ENCODE data around the gene SCN11A. TPM values are rescaled to one million over a fixed set of nuclear protein-coding genes. Genes with fewer than 3 reads are reported as not detected.

SCN11A gene
- total RNA-seq = under 0.01 TPM in 1 of 2 replicates, not detected in the other

GRCh38 chr3:39051649-39052561 lies at the start of gene SCN11A, which contains the start of gene WDR48:
Gene SCN11A, minus strand, starts transcription at chr3:39051944. Its CDS starts 101,582 bp downstream, at chr3:38950362.
Gene WDR48, plus strand, starts transcription at chr3:39052016. Its CDS starts 10 bp downstream, at chr3:39052026.
- peak within 1 kb of the TSS; percentile 84 for H3K4me3 ChIP-seq (ENCODE audit: insufficient read depth, low read length)
- DNase-seq (ENCODE audit: insufficient read length, low spot score, missing footprints) = peak; percentile 96
- no peaks in the 10 kb centered on the region for H3K9me3 ChIP-seq (ENCODE audit: low read depth, low read length)
- TF ChIP-seq CTCF (IDR thresholded peaks at IDR 0.05; ENCODE audit: extremely low read depth, low read depth, low read length) = no peak
- no peaks in the 10 kb centered on the region for H3K36me3 ChIP-seq (ENCODE audit: insufficient read depth, low read length)
- no peaks in the 10 kb centered on the region for H3K27me3 ChIP-seq (ENCODE audit: insufficient read depth, low read length)
- no peaks in the 10 kb centered on the region for H4K20me1 ChIP-seq (ENCODE audit: insufficient read depth, low read length)
- H3K4me1 ChIP-seq (ENCODE audit: insufficient read depth, low read length) = peaks cover 21% of the 10 kb centered on the region
- H2AFZ ChIP-seq (ENCODE audit: low read length) = peak within 1 kb of the TSS; percentile 99
- H3K79me2 ChIP-seq (ENCODE audit: insufficient read depth, low read length) = peaks cover 38% of the 10 kb centered on the region
- peak within 1 kb of the TSS; percentile 77 for H3K27ac ChIP-seq (ENCODE audit: low read depth, low read length)
- peak within 1 kb of the TSS; percentile 96 for H3K4me2 ChIP-seq (ENCODE audit: insufficient read depth, low read length)

GRCh38 chr3:39101022-39101689 lies 49.4 kb upstream of the SCN11A start:
- peaks cover 43% of the 10 kb centered on the region for H3K36me3 ChIP-seq (ENCODE audit: insufficient read depth, low read length)
- peaks cover 6% of the 10 kb centered on the region for H3K4me1 ChIP-seq (ENCODE audit: insufficient read depth, low read length)
- peaks cover 55% of the 10 kb centered on the region for H4K20me1 ChIP-seq (ENCODE audit: insufficient read depth, low read length)
- H3K27me3 ChIP-seq (ENCODE audit: insufficient read depth, low read length) = no peaks in the 10 kb centered on the region
- H3K9me3 ChIP-seq (ENCODE audit: low read depth, low read length) = no peaks in the 10 kb centered on the region
- peaks cover 60% of the 10 kb centered on the region for H3K79me2 ChIP-seq (ENCODE audit: insufficient read depth, low read length)
- DNase-seq (ENCODE audit: insufficient read length, low spot score, missing footprints) = peak; percentile 95
- H3K4me3 ChIP-seq (ENCODE audit: insufficient read depth, low read length) = no peak overlapping the region
- no peak overlapping the region for H3K27ac ChIP-seq (ENCODE audit: low read depth, low read length)
- H3K4me2 ChIP-seq (ENCODE audit: insufficient read depth, low read length) = no peak overlapping the region
- H2AFZ ChIP-seq (ENCODE audit: low read length) = no peak overlapping the region
- peak; percentile 75 for TF ChIP-seq CTCF (IDR thresholded peaks at IDR 0.05; ENCODE audit: extremely low read depth, low read depth, low read length)

- no peaks in the 10 kb centered on the region for H3K27me3 ChIP-seq (ENCODE audit: insufficient read depth, low read length)
- peaks cover 50% of the 10 kb centered on the region for H3K36me3 ChIP-seq (ENCODE audit: insufficient read depth, low read length)
- H3K9me3 ChIP-seq (ENCODE audit: low read depth, low read length) = no peaks in the 10 kb centered on the region
- TF ChIP-seq CTCF (IDR thresholded peaks at IDR 0.05; ENCODE audit: extremely low read depth, low read depth, low read length) = no peak
- peaks cover 53% of the 10 kb centered on the region for H3K79me2 ChIP-seq (ENCODE audit: insufficient read depth, low read length)
- peak; percentile 43 for DNase-seq (ENCODE audit: insufficient read length, low spot score, missing footprints)
- no peaks in the 10 kb centered on the region for H3K4me1 ChIP-seq (ENCODE audit: insufficient read depth, low read length)
- no peak overlapping the region for H3K27ac ChIP-seq (ENCODE audit: low read depth, low read length)
- no peak overlapping the region for H3K4me3 ChIP-seq (ENCODE audit: insufficient read depth, low read length)
- H4K20me1 ChIP-seq (ENCODE audit: insufficient read depth, low read length) = peaks cover 48% of the 10 kb centered on the region
- H3K4me2 ChIP-seq (ENCODE audit: insufficient read depth, low read length) = no peak overlapping the region
- no peak overlapping the region for H2AFZ ChIP-seq (ENCODE audit: low read length)
Observed at GRCh38 chr3:39100500-39100886, 48.7 kb upstream of the SCN11A start.
